ENCODE data around the gene FAM210B.
"Not testable (repeated sequence)": the region's sequence is repeated elsewhere in the genome, so short reads cannot be mapped to it uniquely, and the experiment has no call there.

The FAM210B gene, protein sequence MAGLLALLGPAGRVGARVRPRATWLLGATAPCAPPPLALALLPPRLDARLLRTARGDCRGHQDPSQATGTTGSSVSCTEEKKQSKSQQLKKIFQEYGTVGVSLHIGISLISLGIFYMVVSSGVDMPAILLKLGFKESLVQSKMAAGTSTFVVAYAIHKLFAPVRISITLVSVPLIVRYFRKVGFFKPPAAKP

GRCh38 chr20:56358600-56359211 is at the start of gene FAM210B:
Gene FAM210B, plus strand, starts transcription at chr20:56358974. Its CDS starts 32 bp downstream, at chr20:56359006.
- DNase-seq (ENCODE audit: low read depth in 2 of 2), result peak; percentile 54 to 56

- no peak for DNase-seq (ENCODE audit: low read depth in 2 of 2)
Observed at GRCh38 chr20:56316051-56316450, 42.7 kb upstream of the FAM210B start.

DNA sequence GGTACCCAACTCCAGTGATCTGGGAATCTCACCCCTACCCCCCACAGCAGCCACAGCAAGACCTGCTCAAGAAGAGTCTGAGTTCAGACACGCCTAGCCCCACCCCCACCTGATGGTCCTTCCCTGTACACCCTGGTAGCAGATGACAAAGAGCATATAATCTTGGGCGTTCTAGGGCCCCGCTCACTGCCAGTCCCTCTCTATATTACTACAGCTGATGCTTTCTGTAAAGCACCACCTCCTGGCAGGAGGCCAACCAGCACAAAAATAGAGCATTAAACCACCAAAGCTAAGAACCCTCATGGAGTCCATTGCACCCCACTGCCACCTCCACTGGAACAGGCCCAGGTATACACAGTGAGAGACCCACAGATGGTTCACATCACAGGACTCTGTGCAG is 42.3 kb upstream of the FAM210B start:
- no peak for DNase-seq (ENCODE audit: low read depth in 2 of 2)

DNA sequence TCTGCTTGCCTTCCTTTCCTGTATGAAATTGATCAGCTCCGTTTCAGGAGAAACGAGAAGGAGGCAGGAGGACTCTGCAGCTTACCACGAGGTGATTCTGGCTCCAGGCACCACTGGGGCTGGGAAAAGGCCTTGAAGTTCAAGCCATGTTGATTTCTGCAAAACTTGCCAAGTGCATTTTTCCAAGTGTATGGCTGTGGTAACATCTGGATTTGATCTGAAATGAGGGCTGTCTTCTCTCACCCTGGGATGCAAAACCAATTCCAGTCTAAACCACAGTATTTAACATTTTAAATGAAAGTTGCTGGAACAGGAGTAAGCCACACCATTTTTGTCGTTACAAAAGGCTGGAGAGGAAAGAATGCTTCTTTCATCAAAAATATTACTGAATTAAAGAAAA is 36.1 kb upstream of the FAM210B start:
- no peak for DNase-seq (ENCODE audit: low read depth in 2 of 2)

DNA sequence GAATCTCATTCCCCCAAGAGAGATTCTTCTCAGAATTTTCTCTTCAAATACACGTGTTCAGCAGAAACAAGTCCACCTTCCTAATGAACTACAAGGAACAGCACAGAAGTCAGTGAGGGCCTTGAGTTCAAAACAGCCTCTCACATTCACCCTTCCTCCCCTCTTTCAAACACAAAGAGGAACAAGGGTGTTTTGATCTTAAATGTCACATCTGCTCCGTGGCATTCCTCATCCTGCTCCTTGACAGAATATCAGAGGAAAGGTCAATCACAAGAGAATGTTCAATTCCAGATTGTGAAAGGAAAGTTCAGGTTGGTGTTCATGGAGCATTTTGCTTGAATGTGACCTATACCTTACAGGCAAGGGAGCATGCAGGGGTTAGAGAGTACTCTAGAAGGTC is 35.6 kb upstream of the FAM210B start:
- no peak for DNase-seq (ENCODE audit: low read depth in 2 of 2)

DNA sequence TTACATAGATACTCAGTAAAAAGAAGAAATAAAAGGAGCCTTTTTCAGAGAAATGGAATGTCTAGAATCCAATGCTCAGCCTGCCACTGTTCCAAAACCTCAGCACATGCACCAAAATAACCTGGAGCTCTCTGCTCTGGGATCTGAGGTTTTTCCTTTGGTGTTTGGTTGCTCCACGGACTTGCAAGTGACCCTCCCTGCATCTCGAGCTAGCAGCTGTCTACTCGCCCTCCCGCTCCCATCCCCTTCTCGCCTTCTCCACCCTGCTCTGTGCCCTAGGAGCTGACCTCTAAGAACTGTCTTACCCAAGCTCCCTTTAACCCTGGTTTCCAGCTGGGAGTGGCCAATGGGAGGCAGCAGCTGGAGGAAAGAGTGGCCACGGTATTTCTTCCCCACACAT is 35.1 kb upstream of the FAM210B start:
- no peak for DNase-seq (ENCODE audit: low read depth in 2 of 2)

DNA sequence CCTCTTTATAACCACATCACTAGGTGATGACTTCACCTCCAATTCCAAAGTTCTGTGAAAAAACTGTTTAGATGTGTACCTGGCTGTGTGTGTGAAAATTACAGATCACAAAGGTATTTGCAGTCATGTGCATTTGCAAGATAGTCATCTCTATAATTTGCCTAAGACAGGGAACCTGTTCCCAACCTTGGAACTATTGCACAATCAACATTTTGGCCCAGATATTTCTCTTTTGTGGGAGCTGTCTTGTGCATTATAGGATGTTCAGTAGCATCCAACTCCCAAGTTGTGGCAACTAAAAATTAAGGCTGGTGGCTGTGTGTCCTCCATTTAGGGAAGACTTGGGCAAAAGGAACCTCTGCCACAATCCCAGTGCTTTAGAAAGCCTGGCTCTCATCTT is 34.0 kb upstream of the FAM210B start:
- no peak for DNase-seq (ENCODE audit: low read depth in 2 of 2)

- no peak for DNase-seq (ENCODE audit: low read depth in 2 of 2)
Observed at GRCh38 chr20:56328861-56329260, 29.9 kb upstream of the FAM210B start.

- not testable (repeated sequence) for DNase-seq (ENCODE audit: low read depth in 2 of 2)
Observed at GRCh38 chr20:56336709-56337108, 22.1 kb upstream of the FAM210B start.

DNA sequence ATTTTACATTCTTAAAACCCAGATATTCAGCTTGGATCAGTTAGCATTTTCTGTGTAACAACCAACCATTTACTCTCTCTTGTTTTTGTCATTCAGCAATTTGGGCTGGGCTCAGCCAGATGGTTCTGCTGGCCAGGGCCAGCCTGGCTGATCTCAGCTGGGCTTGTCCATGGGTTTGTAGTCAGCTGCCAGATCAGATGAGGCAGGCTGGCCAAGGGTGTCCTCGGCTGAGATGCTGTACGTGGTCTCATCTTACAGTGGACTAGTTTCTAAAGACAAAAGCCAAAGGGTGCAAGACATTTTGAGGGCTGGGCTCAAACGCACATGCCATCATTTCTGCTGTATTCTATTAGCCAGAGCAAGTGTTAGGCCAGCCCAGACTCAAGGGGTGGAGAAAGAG is 16.0 kb upstream of the FAM210B start:
- no peak for DNase-seq (ENCODE audit: low read depth in 2 of 2)

DNA sequence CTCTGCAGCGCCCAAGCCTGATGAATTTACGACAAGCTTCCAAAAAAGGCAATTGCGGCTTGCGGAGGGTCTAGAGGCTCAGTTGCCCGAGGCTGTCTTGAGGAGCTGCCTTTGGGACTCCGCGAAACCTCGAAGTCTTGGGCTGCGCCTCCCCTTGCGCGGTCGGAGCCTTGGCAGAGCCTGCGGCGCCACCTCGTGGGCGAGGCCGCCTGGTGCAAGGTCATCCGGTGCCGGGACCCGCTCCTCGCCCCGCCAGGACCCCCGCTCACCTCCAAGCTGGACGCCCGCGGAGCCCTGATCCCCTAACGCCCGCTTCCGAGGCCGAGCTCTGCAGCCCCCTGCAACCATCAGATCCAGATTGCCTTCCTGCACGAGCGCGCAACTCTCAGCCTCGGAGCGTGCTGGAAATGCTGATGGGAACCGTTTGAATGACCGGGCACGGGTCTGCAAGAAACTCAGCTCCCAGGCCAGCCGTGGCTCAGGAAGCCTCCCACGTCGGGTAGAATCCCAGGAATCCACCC is 14.9 kb upstream of the FAM210B start:
- DNase-seq (ENCODE audit: low read depth in 2 of 2), result peak in 1 of 2 donors; percentile 5

GRCh38 chr20:56345911-56346310 is 12.9 kb upstream of the FAM210B start:
- no peak for DNase-seq (ENCODE audit: low read depth in 2 of 2)

DNA sequence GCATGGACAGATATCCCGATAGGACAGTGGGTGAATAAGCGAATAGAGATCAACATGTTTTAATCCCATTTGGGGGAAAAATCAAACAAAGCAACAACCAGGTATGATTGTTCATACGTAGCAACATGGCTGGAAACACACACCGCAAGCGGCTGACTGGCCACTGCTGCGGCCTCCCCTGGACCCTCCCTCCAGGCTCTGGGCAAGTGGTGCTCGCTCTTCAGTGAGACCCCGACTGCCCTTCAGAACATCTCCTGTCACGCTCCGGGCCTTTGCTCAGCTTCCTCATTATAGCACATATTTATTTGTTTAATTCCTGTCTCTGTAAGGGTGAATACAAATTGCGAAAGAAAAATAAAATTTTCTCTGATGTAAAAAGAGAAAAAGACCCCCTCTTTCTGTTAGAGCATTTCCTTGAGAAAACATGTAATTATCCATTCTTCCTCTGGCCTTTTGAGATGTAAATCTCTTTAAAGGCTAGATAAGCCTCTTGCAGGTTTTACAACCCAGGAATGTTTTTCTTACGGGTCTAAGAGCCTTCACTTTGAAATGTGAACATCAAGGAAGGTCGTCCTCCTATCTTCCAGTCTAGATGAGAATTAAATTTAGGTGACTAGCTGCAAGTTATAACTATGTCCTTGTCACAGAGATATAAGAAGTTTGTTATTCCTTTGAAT is 11.0 kb upstream of the FAM210B start:
- no peak for DNase-seq (ENCODE audit: low read depth in 2 of 2)

GRCh38 chr20:56348305-56348693 is 10.5 kb upstream of the FAM210B start:
- no peak for DNase-seq (ENCODE audit: low read depth in 2 of 2)

- no peak for DNase-seq (ENCODE audit: low read depth in 2 of 2)
Observed at GRCh38 chr20:56348746-56349145, 10.0 kb upstream of the FAM210B start.

DNA sequence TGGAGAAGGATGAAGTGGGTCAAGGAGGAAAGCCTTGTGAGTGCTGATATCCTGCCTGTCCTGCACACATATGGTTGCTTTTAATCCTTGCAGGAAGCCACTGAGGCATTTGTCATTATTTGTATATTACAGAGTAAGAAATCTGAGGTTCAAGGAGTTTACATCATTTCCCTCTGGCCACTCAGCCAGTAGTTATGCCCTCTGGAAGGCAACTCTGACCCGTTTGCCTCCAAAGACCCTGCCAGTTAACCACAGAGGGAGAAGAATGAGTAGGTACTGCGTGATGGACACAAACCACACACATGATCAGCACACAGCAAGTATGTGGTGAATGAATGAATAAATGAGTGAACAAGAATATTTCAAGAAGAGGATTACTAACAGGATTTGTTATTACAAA is 7.9 kb upstream of the FAM210B start:
- no peak for DNase-seq (ENCODE audit: low read depth in 2 of 2)

DNA sequence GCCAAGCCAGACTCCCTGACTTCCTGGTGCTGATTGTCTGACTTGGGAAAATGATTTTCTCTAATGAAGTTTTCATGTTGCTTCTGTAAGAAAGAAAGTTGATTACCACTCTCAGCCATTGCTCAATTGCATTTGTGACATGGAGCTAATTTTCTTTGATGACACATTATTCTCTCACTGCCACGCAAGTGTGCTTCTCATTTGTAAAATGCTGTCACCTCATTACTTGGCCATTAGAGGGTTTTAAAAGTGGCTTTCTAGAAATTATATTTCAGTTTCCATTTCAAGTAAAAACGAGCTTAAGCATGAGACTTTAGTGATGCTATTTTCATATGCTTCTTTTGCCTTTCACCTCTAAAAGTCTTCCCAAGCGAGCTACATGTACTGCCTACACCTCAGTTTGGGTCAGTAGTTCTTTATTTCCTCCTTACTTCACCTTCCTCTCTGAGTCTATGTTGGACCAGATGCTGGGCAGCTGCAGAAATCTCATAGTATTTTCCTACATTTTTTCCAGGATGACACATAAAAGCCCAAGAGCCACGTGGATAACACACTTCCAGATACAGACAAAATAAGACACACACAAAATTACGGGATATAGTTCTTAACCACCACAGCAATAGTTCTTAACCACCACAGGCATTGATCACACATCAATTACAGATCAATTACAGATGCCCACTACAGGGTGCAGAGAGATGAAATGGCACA is 6.3 kb upstream of the FAM210B start:
- no peak for DNase-seq (ENCODE audit: low read depth in 2 of 2)

GRCh38 chr20:56353356-56353755 is 5.4 kb upstream of the FAM210B start:
- no peak for DNase-seq (ENCODE audit: low read depth in 2 of 2)

- DNase-seq (ENCODE audit: low read depth in 2 of 2), result no peak
Observed at GRCh38 chr20:56358070-56358469, 704 bp upstream of the FAM210B start.

- DNase-seq (ENCODE audit: low read depth in 2 of 2), result no peak
Observed at GRCh38 chr20:56359212-56360132, 698 bp downstream of the FAM210B start.

DNA sequence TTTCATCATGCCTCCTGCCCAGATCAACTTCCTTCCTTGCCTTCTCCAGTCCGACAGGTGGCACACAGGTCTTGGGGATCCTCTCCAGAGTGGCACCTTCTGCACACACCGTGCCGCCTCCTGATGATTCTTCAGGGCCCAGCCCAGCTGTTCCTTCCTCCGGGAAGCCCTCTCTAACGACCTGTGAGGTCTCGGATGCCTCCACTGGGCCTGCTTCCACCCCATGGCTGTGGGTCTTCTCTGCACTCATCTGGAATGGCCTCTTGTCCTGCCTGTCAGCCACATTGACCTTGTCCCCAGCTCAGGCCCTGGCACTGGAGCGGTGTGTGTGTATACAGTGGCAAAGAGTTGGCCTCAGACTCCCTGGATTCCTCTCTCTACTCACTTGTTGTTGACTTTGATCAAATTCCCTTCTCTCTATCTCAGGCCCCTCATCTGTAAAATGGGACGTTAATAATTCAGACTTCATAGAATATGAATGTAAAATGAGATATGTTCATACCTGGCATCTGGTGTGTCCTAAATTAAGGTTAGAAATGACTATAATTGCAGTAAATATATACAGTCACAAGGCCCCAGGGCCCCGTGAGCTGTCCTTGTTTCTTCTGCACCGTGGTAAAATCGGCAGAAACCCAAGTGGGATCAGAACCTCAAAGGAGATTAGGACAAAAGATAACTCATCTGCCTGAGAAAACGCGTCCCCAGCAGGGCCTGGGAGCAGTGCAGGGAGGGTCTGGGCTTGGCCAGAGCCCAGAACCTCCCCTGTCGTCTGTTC is 1.5 kb downstream of the FAM210B start:
- DNase-seq (ENCODE audit: low read depth in 2 of 2), result no peak
